A673 (cell line): ENCODE results near the gene DIPK1B. TPM values are rescaled to one million over a fixed set of nuclear protein-coding genes. Genes with fewer than 3 reads are reported as not detected.
A peak's percentile ranks its signal among the peaks of the same experiment; 100 is the strongest.
"Not testable (repeated sequence)": the region's sequence is repeated elsewhere in the genome, so short reads cannot be mapped to it uniquely, and the experiment has no call there.

Experiments used
- BruUV-seq: library from RNA; stranded (reverse); fragments of 400-500 nt; replicated peaks from 2 replicates; lab custom pipeline; 2021; lab: Mats Ljungman, UMichigan
- CTCF ChIA-PET: fragments of 300-600 bp; sonication (Branson Sonifier 250); formaldehyde crosslinking; loops from one replicate; lab custom pipeline; 2022; ENCODE audit warnings: antibody characterized with exemption; lab: Charles Lee
- POLR2A ChIA-PET: fragments of 300-600 bp; sonication (Branson Sonifier 250); formaldehyde crosslinking; loops from one replicate; lab custom pipeline; 2022; ENCODE audit warnings: antibody characterized with exemption; ENCODE audit not compliant: low non-redundant PET; lab: Charles Lee
- DNase-seq: peaks from one replicate; pipeline ENCODE4 v3.0.0-alpha.2; 2015; ENCODE audit warnings: low spot score
- H3K27ac ChIP-seq: fragments of 200-600 bp; sonication (generic); 2 replicates; pipeline ENCODE4 v1.5.1; 2016; ENCODE audit warnings: mixed run types, low read depth, mild to moderate bottlenecking, mixed read lengths, antibody characterized with exemption, low read length; ENCODE audit not compliant: poor library complexity, severe bottlenecking
- H3K27me3 ChIP-seq: fragments of 200-600 bp; sonication (generic); replicated peaks from 2 replicates; pipeline ENCODE4 v1.6.1; 2017; ENCODE audit warnings: mixed run types, low read depth, mild to moderate bottlenecking, mixed read lengths, antibody characterized with exemption, low read length; ENCODE audit not compliant: insufficient read depth, poor library complexity
- H3K36me3 ChIP-seq: fragments of 200-600 bp; sonication (generic); 2 replicates; pipeline ENCODE4 v1.6.1; 2016; ENCODE audit warnings: mixed run types, mild to moderate bottlenecking, mixed read lengths, antibody characterized with exemption, low read length; ENCODE audit not compliant: insufficient read depth, poor library complexity, severe bottlenecking
- H3K4me1 ChIP-seq: fragments of 200-600 bp; sonication (generic); 2 replicates; pipeline ENCODE4 v1.6.1; 2017; ENCODE audit warnings: mixed run types, mild to moderate bottlenecking, mixed read lengths, antibody characterized with exemption, low read length; ENCODE audit not compliant: insufficient read depth, poor library complexity, severe bottlenecking
- H3K4me3 ChIP-seq: fragments of 200-600 bp; sonication (generic); 2 replicates; pipeline ENCODE4 v1.5.1; 2016; ENCODE audit warnings: low read depth, mixed run types, mild to moderate bottlenecking, mixed read lengths, low read length; ENCODE audit not compliant: poor library complexity, severe bottlenecking
- H3K9me3 ChIP-seq: fragments of 200-600 bp; sonication (generic); 2 replicates; pipeline ENCODE4 v1.6.1; 2016; ENCODE audit warnings: mixed run types, low read depth, mild to moderate bottlenecking, mixed read lengths, antibody characterized with exemption, low read length; ENCODE audit not compliant: poor library complexity, severe bottlenecking
- CTCF ChIP-seq: fragments of 300-800, 200-600 bp; sonication (generic); conservative IDR thresholded peaks from 2 replicates; pipeline ENCODE4 v1.5.1; 2017; ENCODE audit warnings: low read depth, mild to moderate bottlenecking, antibody characterized with exemption, low read length, moderate library complexity, mixed read lengths
- EZH2 ChIP-seq: fragments of 200-600 bp; sonication (generic); IDR thresholded peaks from 2 replicates; pipeline ENCODE4 v1.6.1; 2017; ENCODE audit warnings: borderline replicate concordance, low read depth, mild to moderate bottlenecking, mixed read lengths, antibody characterized with exemption, low read length; ENCODE audit not compliant: poor library complexity, severe bottlenecking
- intact Hi-C: fragments of 100-400 bp; cut with micrococcal nuclease; formaldehyde crosslinking; loops from one replicate; pipeline ENCODE4 v1.10.0; 2022; ENCODE audit not compliant: unreplicated experiment
- total RNA-seq: library from RNA; stranded (reverse); gene quantifications from 2 replicates; pipeline ENCODE4 v1.2.3, GENCODE V29; 2021

Gene DIPK1B
- total RNA-seq, 1 experiment from 2014 or later = 26.4 TPM

DNA sequence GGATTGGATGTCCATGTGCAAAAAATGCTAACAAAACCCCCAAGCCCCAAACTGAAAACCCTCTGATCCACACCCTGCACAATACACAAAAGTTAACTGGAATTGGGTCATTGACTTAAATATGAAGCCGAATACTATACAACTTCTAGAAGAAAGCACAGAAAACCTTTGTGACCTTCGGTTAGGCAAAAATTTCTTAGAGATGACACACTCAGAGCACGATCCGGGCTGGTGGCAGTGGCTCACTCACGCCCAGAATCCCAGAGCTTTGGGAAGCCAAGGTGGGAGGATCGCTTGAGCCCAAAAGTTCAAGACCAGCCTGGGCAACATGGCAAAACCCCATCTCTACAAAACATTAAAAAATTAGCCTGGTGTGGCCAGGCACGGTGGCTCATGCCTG is 1.8 kb upstream of the DIPK1B start:
- intact Hi-C loops = no loop called here
- no peaks in the 10 kb centered on the region for H3K9me3 ChIP-seq
- POLR2A ChIA-PET = no interaction called here
- H3K4me3 ChIP-seq = no peak overlapping the region
- TF ChIP-seq EZH2 (no peak), CTCF (no peak)
- no peaks in the 10 kb centered on the region for H3K36me3 ChIP-seq
- BruUV-seq = no TSS peak
- CTCF ChIA-PET = no interaction called here
- H3K27ac ChIP-seq = no peak overlapping the region
- H3K4me1 ChIP-seq = peaks cover 16% of the 10 kb centered on the region
- no peak for DNase-seq
- H3K27me3 ChIP-seq = no peaks in the 10 kb centered on the region

GRCh38 chr9:136711219-136711648 is 1.1 kb upstream of the DIPK1B start:
- DNase-seq = peak; percentile 40
- BruUV-seq, POLR2A ChIA-PET: not testable (repeated sequence)

GRCh38 chr9:136712690-136713544 is 545 bp downstream of the DIPK1B start:
- POLR2A ChIA-PET = no interaction called here
- H3K4me1 ChIP-seq = peaks cover 16% of the 10 kb centered on the region
- H3K4me3 ChIP-seq = peak overlapping the region; percentile 84
- CTCF ChIA-PET = interaction anchor here (1.0 kb wide), 1 partner anchor 42 kb away, joined by 3 read pairs; no protein-coding TSS in a partner anchor
- BruUV-seq = no TSS peak
- intact Hi-C loops = no loop called here
- H3K36me3 ChIP-seq = no peaks in the 10 kb centered on the region
- TF ChIP-seq CTCF = no peak
- TF ChIP-seq EZH2 = no peak
- H3K27ac ChIP-seq = peak overlapping the region; percentile 55
- no peak for DNase-seq
- H3K9me3 ChIP-seq = no peaks in the 10 kb centered on the region
- no peaks in the 10 kb centered on the region for H3K27me3 ChIP-seq

More at GRCh38 chr9:136711219-136711648, 1.1 kb upstream of the DIPK1B start:
- H3K4me3 ChIP-seq, H3K9me3 ChIP-seq, H3K27ac ChIP-seq, intact Hi-C loops, CTCF ChIA-PET, H3K27me3 ChIP-seq, H3K36me3 ChIP-seq: not testable (repeated sequence)
- peaks cover 16% of the 10 kb centered on the region for H3K4me1 ChIP-seq
